Endothelial cell of umbilical vein (primary cell): ENCODE measurements around the gene PRSS21. TPM values are rescaled to one million over a fixed set of nuclear protein-coding genes. Genes with fewer than 3 reads are reported as not detected.

Source experiments
- BruUV-seq: library from RNA; stranded (reverse); fragments of 400-500 nt; replicated peaks from 2 replicates; lab custom pipeline; 2021; lab: Mats Ljungman, UMichigan
- CTCF ChIA-PET: fragments of 300-600, 350-600 bp; sonication (Branson Sonifier 250); formaldehyde crosslinking; loops from one replicate; lab custom pipeline; 2021; ENCODE audit warnings: antibody characterized with exemption, inconsistent platforms; lab: Charles Lee
- POLR2A ChIA-PET: fragments of 300-600, 350-600 bp; sonication (Branson Sonifier 250); formaldehyde crosslinking; loops from one replicate; lab custom pipeline; 2021; ENCODE audit warnings: antibody characterized with exemption, inconsistent platforms; lab: Charles Lee
- DNase-seq: peaks from one replicate; pipeline ENCODE4 v3.0.0-alpha.2; 2011; ENCODE audit warnings: low read depth, low spot score
- FAIRE-seq: peaks from 2 replicates; lab custom pipeline; 2011; peaks lifted over from hg19 to GRCh38; lab: Jason Lieb, UNC
- H2AFZ ChIP-seq: 2 replicates; pipeline ENCODE4 v1.6.0; 2012; ENCODE audit warnings: low read depth, low read length, control low read depth, inconsistent platforms
- H3K27ac ChIP-seq: 2 replicates; pipeline ENCODE4 v1.5.1; 2011; ENCODE audit warnings: low read depth, mild to moderate bottlenecking, control low read depth, low read length, moderate library complexity; ENCODE audit not compliant: insufficient read depth
- H3K27me3 ChIP-seq, 2 experiments: 2 replicates each; pipeline versions ENCODE4 v1.6.0 to v1.6.1; 2011; ENCODE audit warnings: low read length in 2 of 2, mixed read lengths in 1 of 2; ENCODE audit not compliant: control insufficient read depth in 2 of 2, insufficient read depth in 2 of 2
- H3K36me3 ChIP-seq, 2 experiments: 2 replicates in 1 of 2; 3 replicates in 1 of 2; pipeline ENCODE4 v1.5.1; 2011; ENCODE audit warnings: low read length in 2 of 2, mild to moderate bottlenecking in 1 of 2, moderate library complexity in 1 of 2; ENCODE audit not compliant: control insufficient read depth in 2 of 2, insufficient read depth in 2 of 2; ENCODE audit errors: extremely low read depth in 1 of 2
- H3K4me1 ChIP-seq: 3 replicates; pipeline ENCODE4 v1.5.1; 2011; ENCODE audit warnings: mild to moderate bottlenecking, low read length; ENCODE audit not compliant: control insufficient read depth, insufficient read depth; ENCODE audit errors: extremely low read depth
- H3K4me2 ChIP-seq: 2 replicates; pipeline ENCODE4 v1.6.1; 2011; ENCODE audit warnings: low read length, control low read depth, mixed read lengths; ENCODE audit not compliant: insufficient read depth
- H3K4me3 ChIP-seq, 3 experiments: fragments of 200-600 bp in 1 of 3; sonication (generic), shearing (Covaris generic) in 1 of 3; replicated peaks in 1 of 3; 2 replicates each; pipeline ENCODE4 v1.5.1; 2011 to 2016; ENCODE audit warnings: control low read depth in 3 of 3, low read length in 3 of 3, mild to moderate bottlenecking in 2 of 3, inconsistent platforms in 1 of 3, low read depth in 1 of 3, moderate library complexity in 1 of 3; ENCODE audit not compliant: insufficient read depth in 1 of 3
- H3K79me2 ChIP-seq: 2 replicates; pipeline ENCODE4 v1.6.0; 2012; ENCODE audit warnings: low read length, inconsistent platforms; ENCODE audit not compliant: control insufficient read depth, insufficient read depth
- H3K9ac ChIP-seq: replicated peaks from 2 replicates; pipeline ENCODE3; 2011; ENCODE audit warnings: low read length, control low read depth; ENCODE audit not compliant: insufficient read depth; ENCODE audit errors: extremely low read depth
- H3K9me1 ChIP-seq: replicated peaks from 3 replicates; pipeline ENCODE4 v1.6.0; 2011; ENCODE audit warnings: mild to moderate bottlenecking, low read length; ENCODE audit not compliant: control insufficient read depth, insufficient read depth; ENCODE audit errors: extremely low read depth
- H3K9me3 ChIP-seq: replicated peaks from 2 replicates; pipeline ENCODE4 v1.5.1; 2012; ENCODE audit warnings: low read length, inconsistent platforms; ENCODE audit not compliant: control insufficient read depth, insufficient read depth
- H4K20me1 ChIP-seq: replicated peaks from 2 replicates; pipeline ENCODE3; 2011; ENCODE audit warnings: mild to moderate bottlenecking, low read length; ENCODE audit not compliant: control insufficient read depth, insufficient read depth; ENCODE audit errors: extremely low read depth
- CTCF ChIP-seq, 2 donors: IDR thresholded peaks; 1 replicate in 1 of 2; 2 replicates in 1 of 2; pipeline ENCODE4 v1.5.1; 2011; ENCODE audit warnings: low read length in 2 of 2, mild to moderate bottlenecking in 2 of 2, moderate library complexity in 2 of 2, control low read depth in 1 of 2, inconsistent platforms in 1 of 2, low read depth in 1 of 2; ENCODE audit not compliant: insufficient read depth in 1 of 2; ENCODE audit errors: extremely low read depth in 1 of 2
- EZH2 ChIP-seq: IDR thresholded peaks from 2 replicates; pipeline ENCODE4 v1.6.1; 2012; ENCODE audit warnings: borderline replicate concordance, low read depth, mild to moderate bottlenecking, moderate library complexity, low read length, inconsistent platforms; ENCODE audit not compliant: severe bottlenecking
- FOS ChIP-seq: IDR thresholded peaks from 2 replicates; pipeline ENCODE4 v1.6.1; 2011; ENCODE audit warnings: mild to moderate bottlenecking, low read length, moderate library complexity, borderline replicate concordance; ENCODE audit not compliant: insufficient read depth
- GATA2 ChIP-seq: IDR thresholded peaks from 2 replicates; pipeline ENCODE4 v1.7.0; 2011; ENCODE audit warnings: low read depth, mild to moderate bottlenecking, moderate library complexity, mixed read lengths, low read length; ENCODE audit not compliant: insufficient read length, insufficient read depth
- JUN ChIP-seq: IDR thresholded peaks from 2 replicates; pipeline ENCODE4 v1.6.1; 2011; ENCODE audit warnings: borderline replicate concordance, low read depth; ENCODE audit not compliant: insufficient read length, insufficient read depth
- MYC ChIP-seq: IDR thresholded peaks from one replicate; pipeline ENCODE4 v1.6.1; 2011; ENCODE audit warnings: mild to moderate bottlenecking, low read depth, low read length
- POLR2A ChIP-seq: IDR thresholded peaks from 2 replicates; pipeline ENCODE4 v1.6.1; 2012; ENCODE audit warnings: low read depth, mild to moderate bottlenecking, control low read depth, low read length
- POLR2AphosphoS5 ChIP-seq: IDR thresholded peaks from 2 replicates; pipeline ENCODE4 v1.6.1; 2012; ENCODE audit warnings: low read depth, mild to moderate bottlenecking, control low read depth, low read length, moderate library complexity; ENCODE audit not compliant: insufficient read depth
- dilution Hi-C: fragments of 300-500 bp; cut with MboI; formaldehyde crosslinking; loops from one replicate; pipeline ENCODE4 v1.15.0; 2019; ENCODE audit warnings: low sequenced_read_pairs; ENCODE audit not compliant: extremely low pct_ligation_motif_present
- intact Hi-C: fragments of 100-400 bp; cut with micrococcal nuclease; formaldehyde crosslinking; loops from one replicate; pipeline ENCODE4 v1.10.0; 2022
- polyA plus RNA-seq, 4 experiments: library from polyadenylated mRNA; depleted of rRNA in 3 of 4; stranded (reverse) in 3 of 4; unstranded in 1 of 4; fragments of >200 nt; gene quantifications; 2 replicates each; pipeline versions ENCODE4 v1.2.1 to v1.2.3, GENCODE V29; 2011 to 2012; ENCODE audit warnings: missing spikeins in 1 of 4
- total RNA-seq: library from RNA; stranded (reverse); gene quantifications from 2 replicates; pipeline ENCODE4 v1.2.3, GENCODE V29; 2021
- TF ChIP-seq, protein P1 (sequence below): IDR thresholded peaks from 2 replicates; pipeline ENCODE4 v1.6.1; 2011; ENCODE audit not compliant: insufficient read depth, insufficient read length

PRSS21 gene
- total and polyA plus RNA-seq, 2 donors (not counting 3 experiments of a cell fraction or from before 2014, with no cell fraction given) = 0.28 TPM; not detected in 1

DNA sequence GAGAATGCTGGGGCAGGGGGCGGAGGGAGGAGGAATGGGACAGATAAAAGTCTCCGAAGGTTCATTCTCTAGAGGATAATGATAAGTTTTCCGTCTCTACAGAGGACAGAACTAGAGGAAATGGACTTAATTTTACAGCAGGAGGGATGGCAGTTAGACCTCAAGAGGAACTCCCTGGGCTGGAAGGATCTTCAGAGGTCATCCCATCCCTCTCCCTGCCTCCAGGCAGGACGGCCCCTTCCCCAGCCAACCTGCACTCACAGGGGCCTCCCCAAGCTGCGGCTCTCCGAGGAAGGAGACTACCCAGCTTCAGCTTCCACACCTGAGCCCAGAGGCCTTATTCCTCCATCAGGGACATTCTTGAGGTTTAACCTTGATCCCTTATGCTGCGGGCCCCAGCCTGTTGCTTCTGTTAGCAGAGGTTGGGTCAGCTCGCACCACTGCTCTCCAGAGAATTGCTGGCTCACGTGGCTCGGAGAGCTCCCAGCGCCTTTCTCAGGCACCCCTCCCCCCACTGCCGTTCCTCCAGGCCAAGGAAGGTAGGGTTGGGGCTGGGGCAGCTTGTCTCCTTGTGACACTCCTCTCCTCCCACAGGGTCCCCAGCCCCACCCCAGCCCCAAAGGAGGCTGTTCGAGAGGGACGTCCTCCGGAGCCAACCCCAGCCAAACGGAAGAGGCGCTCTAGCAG, 48.5 kb upstream of the PRSS21 start:
- no peaks in the 10 kb centered on the region for H3K9me3 ChIP-seq
- intact Hi-C loops (no loop called here), dilution Hi-C loops (no loop called here)
- no peak overlapping the region for H2AFZ ChIP-seq
- no peak overlapping the region for H3K9ac ChIP-seq
- H3K27me3 ChIP-seq = no peaks in the 10 kb centered on the region
- no peak for FAIRE-seq
- ChIA-PET POLR2A (no interaction called here), CTCF (interaction anchor here (1.3 kb wide), 1 partner anchor 10 kb away, joined by 3 read pairs; no protein-coding TSS in a partner anchor)
- TF ChIP-seq POLR2A (no peak), CTCF (IDR thresholded peaks at IDR 0.05; ENCODE audit: extremely low read depth in 1 of 2, insufficient read depth in 1 of 2, low read depth in 1 of 2, low read length in 2 of 2) (no peak), JUN (no peak), POLR2AphosphoS5 (no peak), MYC (no peak), GATA2 (no peak), FOS (no peak), EZH2 (no peak)
- TF ChIP-seq, protein P1, sequence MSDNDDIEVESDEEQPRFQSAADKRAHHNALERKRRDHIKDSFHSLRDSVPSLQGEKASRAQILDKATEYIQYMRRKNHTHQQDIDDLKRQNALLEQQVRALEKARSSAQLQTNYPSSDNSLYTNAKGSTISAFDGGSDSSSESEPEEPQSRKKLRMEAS = no peak
- no peaks in the 10 kb centered on the region for H4K20me1 ChIP-seq
- DNase-seq = no peak
- no peak overlapping the region for H3K27ac ChIP-seq
- H3K4me3 ChIP-seq = no peak overlapping the region
- no peaks in the 10 kb centered on the region for H3K9me1 ChIP-seq
- H3K36me3 ChIP-seq = peaks cover 47 to 79% of the 10 kb centered on the region in 2 experiments
- H3K4me1 ChIP-seq = no peaks in the 10 kb centered on the region
- H3K79me2 ChIP-seq = peaks cover 49% of the 10 kb centered on the region
- H3K4me2 ChIP-seq = no peak overlapping the region
- no TSS peak for BruUV-seq
